Measurements from ENCODE around the gene YAF2.

Gene YAF2

GRCh38 chr12:42109031-42109430, 129.0 kb downstream of the YAF2 start:
- Histone ChIP-seq H3K27me3 (ENCODE audit: insufficient read depth, low read length, poor library complexity) (no peaks in the 10 kb centered on the region), H3K36me3 (ENCODE audit: insufficient read depth, low read length) (peaks cover 2% of the 10 kb centered on the region; the same call in 1 of the 2 replicates), H3K4me1 (ENCODE audit: insufficient read depth, low read length) (no peaks in the 10 kb centered on the region), H3K9ac (ENCODE audit: low read depth, low read length) (no peak overlapping the region), H3K79me2 (ENCODE audit: insufficient read depth, low read length) (no peaks in the 10 kb centered on the region), H3K9me3 (ENCODE audit: insufficient read depth, low read length, severe bottlenecking) (peaks cover 3% of the 10 kb centered on the region), H3K4me3 (ENCODE audit: low read depth in 1 of 2, low read length in 2 of 2) (no peak overlapping the region), H4K20me1 (ENCODE audit: insufficient read depth, low read length) (no peaks in the 10 kb centered on the region), H3K27ac (ENCODE audit: low read length) (no peak overlapping the region), H3K4me2 (ENCODE audit: insufficient read depth, low read length) (no peak overlapping the region), H2AFZ (ENCODE audit: low read depth, low read length) (no peak overlapping the region)
- DNase-seq (no peak), ATAC-seq (ENCODE audit: insufficient read depth, low read depth) (no peak)
- TF ChIP-seq CTCF (IDR thresholded peaks at IDR 0.05; ENCODE audit: borderline replicate concordance, extremely low read depth, low read length, poor library complexity, severe bottlenecking), result no peak
- no peak for TF ChIP-seq EZH2 (IDR thresholded peaks at IDR 0.05; ENCODE audit: borderline replicate concordance, low read depth, low read length, severe bottlenecking)

Measured in DND-41 (cell line).